Uterus (tissue), 4 donors: Measurements from ENCODE around the gene EDDM13. TPM values are rescaled to one million over a fixed set of nuclear protein-coding genes. Genes with fewer than 3 reads are reported as not detected.

Experiments
- DNase-seq, 2 donors: peaks; one replicate each; pipeline ENCODE4 v3.0.0-alpha.2; 2019 to 2020
- H3K27ac ChIP-seq, 2 donors: fragments of 200-600 bp; sonication (generic); 1 replicate in 1 of 2; 2 replicates in 1 of 2; pipeline ENCODE4 v1.5.1; 2016 to 2018
- H3K27me3 ChIP-seq, 2 donors: fragments of 200-600 bp; sonication (generic); one replicate each; pipeline ENCODE4 v1.5.1; 2018 to 2019; ENCODE audit warnings: control low read depth in 1 of 2
- H3K36me3 ChIP-seq, 2 donors: fragments of 200-600 bp; sonication (generic); one replicate each; pipeline ENCODE4 v1.5.1; 2019; ENCODE audit warnings: control low read depth in 1 of 2
- H3K4me1 ChIP-seq, 2 donors: fragments of 200-600 bp; sonication (generic); one replicate each; pipeline ENCODE4 v1.5.1; 2018 to 2019; ENCODE audit warnings: control low read depth in 1 of 2
- H3K4me3 ChIP-seq, 2 donors: fragments of 200-600 bp; sonication (generic); 1 replicate in 1 of 2; 2 replicates in 1 of 2; pipeline ENCODE4 v1.5.1; 2018 to 2019; ENCODE audit warnings: mild to moderate bottlenecking in 1 of 2
- H3K9me3 ChIP-seq, 2 donors: fragments of 200-600 bp; sonication (generic); one replicate each; pipeline ENCODE4 v1.5.1; 2019; ENCODE audit warnings: control low read depth in 1 of 2
- CTCF ChIP-seq, 4 experiments: fragments of 200-600 bp in 2 of 4; fragments of 450-650 bp in 2 of 4; sonication (generic) in 2 of 4; IDR thresholded peaks; one replicate each; pipeline ENCODE4 v1.5.1; 2016 to 2019; ENCODE audit warnings: antibody characterized with exemption in 4 of 4, mild to moderate bottlenecking in 2 of 4, moderate library complexity in 1 of 4
- POLR2A ChIP-seq, 2 donors: fragments of 450-650 bp; IDR thresholded peaks; one replicate each; pipeline ENCODE4 v1.6.1; 2016; ENCODE audit warnings: antibody characterized with exemption in 2 of 2, mild to moderate bottlenecking in 1 of 2, moderate library complexity in 1 of 2
- intact Hi-C: fragments of 100-400 bp; cut with DNase I; formaldehyde crosslinking; loops from one replicate; pipeline ENCODE4 v1.15.1; 2023; ENCODE audit warnings: low total_unique reads
- total RNA-seq, 4 donors: library from RNA; depleted of rRNA in 3 of 4; stranded (reverse); fragments of >200 nt in 3 of 4; gene quantifications; one replicate each; pipeline versions ENCODE4 v1.1.0 to v1.2.4, GENCODE V29; 2014 to 2023
- donor health status: DM: yes; HTN: yes; CAD: no.

EDDM13 gene
- total RNA-seq, 4 donors from 2014 or later = not detected

- TF ChIP-seq POLR2A (IDR thresholded peaks at IDR 0.05) (no peak), CTCF (IDR thresholded peaks at IDR 0.05) (no peak)
- Histone ChIP-seq H3K27ac (no peak overlapping the region), H3K36me3 (no peaks in the 10 kb centered on the region), H3K4me1 (no peaks in the 10 kb centered on the region), H3K4me3 (no peak overlapping the region), H3K9me3 (no peaks in the 10 kb centered on the region), H3K27me3 (no peaks in the 10 kb centered on the region)
- DNase-seq = no peak
- intact Hi-C loops = no loop called here
These were observed 1.1 kb downstream of the EDDM13 start for GRCh38 chr19:56273563-56274117.

GRCh38 chr19:56282809-56283208 is 10.3 kb downstream of the EDDM13 start:
- Histone ChIP-seq H3K36me3 (no peaks in the 10 kb centered on the region), H3K27ac (no peak overlapping the region), H3K4me1 (no peaks in the 10 kb centered on the region), H3K27me3 (no peaks in the 10 kb centered on the region), H3K4me3 (no peak overlapping the region), H3K9me3 (no peaks in the 10 kb centered on the region)
- intact Hi-C loops = no loop called here
- TF ChIP-seq POLR2A (IDR thresholded peaks at IDR 0.05) = no peak
- DNase-seq = no peak

- DNase-seq = no peak
- TF ChIP-seq CTCF (IDR thresholded peaks at IDR 0.05) = no peak
- TF ChIP-seq POLR2A (IDR thresholded peaks at IDR 0.05) = no peak
- H3K9me3 ChIP-seq = no peaks in the 10 kb centered on the region
- no peaks in the 10 kb centered on the region for H3K27me3 ChIP-seq
- H3K36me3 ChIP-seq = no peaks in the 10 kb centered on the region
- no peak overlapping the region for H3K27ac ChIP-seq
- intact Hi-C loops = no loop called here
- no peak overlapping the region for H3K4me3 ChIP-seq
- H3K4me1 ChIP-seq = no peaks in the 10 kb centered on the region
These were observed 12.2 kb downstream of the EDDM13 start for GRCh38 chr19:56284746-56285145.

GRCh38 chr19:56290104-56290503 is 17.6 kb downstream of the EDDM13 start:
- TF ChIP-seq POLR2A (IDR thresholded peaks at IDR 0.05) (no peak), CTCF (IDR thresholded peaks at IDR 0.05) (no peak)
- no peak overlapping the region for H3K27ac ChIP-seq
- no peaks in the 10 kb centered on the region for H3K36me3 ChIP-seq
- H3K27me3 ChIP-seq = no peaks in the 10 kb centered on the region
- H3K4me1 ChIP-seq = no peaks in the 10 kb centered on the region
- no peak overlapping the region for H3K4me3 ChIP-seq
- no peaks in the 10 kb centered on the region for H3K9me3 ChIP-seq
- intact Hi-C loops = no loop called here
- no peak for DNase-seq

- H3K4me1 ChIP-seq = no peaks in the 10 kb centered on the region
- TF ChIP-seq POLR2A (IDR thresholded peaks at IDR 0.05) = no peak
- no peak overlapping the region for H3K4me3 ChIP-seq
- H3K9me3 ChIP-seq = no peaks in the 10 kb centered on the region
- no peaks in the 10 kb centered on the region for H3K27me3 ChIP-seq
- no peak for DNase-seq
- H3K36me3 ChIP-seq = no peaks in the 10 kb centered on the region
- intact Hi-C loops = no loop called here
- no peak overlapping the region for H3K27ac ChIP-seq
These were observed 19.3 kb downstream of the EDDM13 start for GRCh38 chr19:56291867-56292266.

- Histone ChIP-seq H3K27me3 (no peaks in the 10 kb centered on the region), H3K4me1 (no peaks in the 10 kb centered on the region), H3K4me3 (no peak overlapping the region), H3K9me3 (no peaks in the 10 kb centered on the region), H3K27ac (no peak overlapping the region), H3K36me3 (no peaks in the 10 kb centered on the region)
- intact Hi-C loops = no loop called here
- DNase-seq = no peak
- TF ChIP-seq POLR2A (IDR thresholded peaks at IDR 0.05) (no peak), CTCF (IDR thresholded peaks at IDR 0.05) (no peak)
These were observed 22.0 kb downstream of the EDDM13 start for GRCh38 chr19:56294549-56294948.
